ENCODE results near the gene UBE2L3. TPM values are rescaled to one million over a fixed set of nuclear protein-coding genes. Genes with fewer than 3 reads are reported as not detected.
A peak's percentile ranks its signal among the peaks of the same experiment; 100 is the strongest.
"Not testable (repeated sequence)": the region's sequence is repeated elsewhere in the genome, so short reads cannot be mapped to it uniquely, and the experiment has no call there.

UBE2L3 gene
- total RNA-seq, 2 experiments from 2014 or later, result 18.7 TPM

DNA sequence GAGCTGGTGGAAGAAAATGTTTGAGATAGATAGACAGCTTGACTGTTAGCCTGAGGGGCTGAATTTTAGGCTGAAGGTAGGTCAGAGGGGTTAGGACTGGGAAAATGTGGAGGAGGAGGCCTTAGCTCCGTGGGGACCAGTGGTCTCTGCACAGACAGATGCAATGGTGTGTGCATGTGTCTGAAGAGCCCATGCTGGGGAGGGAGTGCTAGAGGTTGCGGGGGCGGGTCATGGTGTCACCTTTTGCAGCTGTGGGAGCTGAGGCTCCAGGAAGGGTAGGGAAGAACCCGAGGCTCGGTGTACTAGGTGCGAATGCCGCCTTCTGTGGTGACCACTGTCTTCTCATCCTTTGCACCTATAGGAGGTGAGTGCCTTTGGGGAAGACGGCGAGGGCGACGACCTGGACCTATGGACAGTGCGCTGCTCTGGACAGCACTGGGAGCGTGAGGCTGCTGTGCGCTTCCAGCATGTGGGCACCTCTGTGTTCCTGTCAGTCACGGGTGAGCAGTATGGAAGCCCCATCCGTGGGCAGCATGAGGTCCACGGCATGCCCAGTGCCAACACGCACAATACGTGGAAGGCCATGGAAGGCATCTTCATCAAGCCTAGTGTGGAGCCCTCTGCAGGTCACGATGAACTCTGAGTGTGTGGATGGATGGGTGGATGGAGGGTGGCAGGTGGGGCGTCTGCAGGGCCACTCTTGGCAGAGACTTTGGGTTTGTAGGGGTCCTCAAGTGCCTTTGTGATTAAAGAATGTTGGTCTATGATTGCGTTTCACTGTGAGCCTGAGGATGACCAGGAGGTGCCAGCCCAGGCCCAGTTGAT, 76.2 kb downstream of the UBE2L3 start:
- Mint-ChIP-seq H3K4me1 (ENCODE audit: low read depth) (peaks cover 33% of the 10 kb centered on the region), H3K36me3 (ENCODE audit: low read depth) (peaks cover 22% of the 10 kb centered on the region), H3K27me3 (no peaks in the 10 kb centered on the region), H3K27ac (peak overlapping the region; percentile 42), H3K4me3 (peak overlapping the region; percentile 73), H3K9me3 (no peaks in the 10 kb centered on the region)
- DNase-seq (peak in 1 of 14 experiments; percentile 48), ATAC-seq (ENCODE audit: poor library complexity) (no peak)
- POLR2A ChIA-PET, result interaction anchor here (1.9 to 3.5 kb wide), 6 partner anchors 8 to 642 kb away, joined by 4 to 140 read pairs (median 10); partner anchors contain the start of genes THAP7 and YDJC
- CTCF ChIA-PET, result interaction anchor here (1.1 to 4.0 kb wide), 11 partner anchors 9 to 727 kb away, joined by 3 to 89 read pairs (median 5); partner anchors contain the start of genes CCDC116, CRKL and YDJC
- Histone ChIP-seq H3K27me3 (ENCODE audit: control insufficient read depth in 1 of 2, insufficient read depth in 2 of 2, low read length in 2 of 2) (no peaks in the 10 kb centered on the region), H3K36me3 (ENCODE audit: insufficient read depth, low read length) (peaks cover 12% of the 10 kb centered on the region), H3K27ac (ENCODE audit: low read depth in 1 of 2, low read length in 2 of 2) (peak overlapping the region in 1 of 2 donors; percentile 1), H3K4me1 (ENCODE audit: insufficient read depth, low read length) (peaks cover 35% of the 10 kb centered on the region), H3K9me3 (ENCODE audit: control insufficient read depth in 1 of 2, insufficient read depth in 1 of 2, low read length in 2 of 2) (no peaks in the 10 kb centered on the region), H3K4me3 (ENCODE audit: low read length) (peak overlapping the region; percentile 87)
- TF ChIP-seq CTCF (IDR thresholded peaks at IDR 0.05), result no peak
- intact Hi-C loops (cut with DNase I, micrococcal nuclease), result loop anchor here in 1 of 2 experiments (2.0 to 10.0 kb wide), 5 partner anchors 13 to 789 kb away; partner anchors contain the start of genes PI4KA, SNAP29, THAP7 and UBE2L3

DNA sequence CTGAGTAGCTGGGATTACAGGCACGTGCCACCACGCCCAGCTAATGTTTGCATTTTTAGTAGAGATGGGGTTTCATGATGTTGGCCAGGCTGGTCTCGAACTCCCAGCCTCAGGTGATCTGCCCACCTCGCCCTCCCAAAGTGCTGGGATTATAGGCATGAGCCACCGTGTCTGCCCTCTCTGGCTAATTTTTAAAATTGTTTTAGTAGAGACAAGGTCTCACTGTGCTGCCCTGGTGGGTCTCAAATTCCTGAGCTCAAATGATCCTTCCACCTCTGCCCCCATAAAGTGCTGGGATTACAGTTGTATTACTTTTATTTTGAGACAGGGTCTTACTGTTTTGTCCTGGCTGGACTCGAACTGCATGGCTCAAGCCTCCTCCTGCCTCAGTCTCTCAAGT, 78.0 kb downstream of the UBE2L3 start:
- DNase-seq; H3K9me3 ChIP-seq (ENCODE audit: control insufficient read depth in 1 of 2, insufficient read depth in 1 of 2, low read length in 2 of 2); H3K9me3 Mint-ChIP-seq; H3K4me3 Mint-ChIP-seq; H3K27ac ChIP-seq (ENCODE audit: low read depth in 1 of 2, low read length in 2 of 2); H3K27me3 Mint-ChIP-seq; H3K27ac Mint-ChIP-seq; POLR2A ChIA-PET; H3K27me3 ChIP-seq (ENCODE audit: control insufficient read depth in 1 of 2, insufficient read depth in 2 of 2, low read length in 2 of 2); ATAC-seq (ENCODE audit: poor library complexity); H3K4me3 ChIP-seq (ENCODE audit: low read length): not testable (repeated sequence)
- peaks cover 35% of the 10 kb centered on the region for H3K4me1 ChIP-seq (ENCODE audit: insufficient read depth, low read length)
- H3K4me1 Mint-ChIP-seq (ENCODE audit: low read depth), result peaks cover 38% of the 10 kb centered on the region
- CTCF ChIA-PET, result interaction anchor here (0.7 to 4.4 kb wide), 2 partner anchors 15 to 21 kb away, joined by 3 to 40 read pairs; partner anchors contain the start of genes CCDC116 and YDJC
- peaks cover 25% of the 10 kb centered on the region for H3K36me3 Mint-ChIP-seq (ENCODE audit: low read depth)
- intact Hi-C loops (cut with DNase I, micrococcal nuclease), result loop anchor here in 1 of 2 experiments (10.0 kb wide), 1 partner anchor 791 kb away; the partner anchor contains the start of genes PI4KA and SNAP29
- peaks cover 17% of the 10 kb centered on the region for H3K36me3 ChIP-seq (ENCODE audit: insufficient read depth, low read length)

DNA sequence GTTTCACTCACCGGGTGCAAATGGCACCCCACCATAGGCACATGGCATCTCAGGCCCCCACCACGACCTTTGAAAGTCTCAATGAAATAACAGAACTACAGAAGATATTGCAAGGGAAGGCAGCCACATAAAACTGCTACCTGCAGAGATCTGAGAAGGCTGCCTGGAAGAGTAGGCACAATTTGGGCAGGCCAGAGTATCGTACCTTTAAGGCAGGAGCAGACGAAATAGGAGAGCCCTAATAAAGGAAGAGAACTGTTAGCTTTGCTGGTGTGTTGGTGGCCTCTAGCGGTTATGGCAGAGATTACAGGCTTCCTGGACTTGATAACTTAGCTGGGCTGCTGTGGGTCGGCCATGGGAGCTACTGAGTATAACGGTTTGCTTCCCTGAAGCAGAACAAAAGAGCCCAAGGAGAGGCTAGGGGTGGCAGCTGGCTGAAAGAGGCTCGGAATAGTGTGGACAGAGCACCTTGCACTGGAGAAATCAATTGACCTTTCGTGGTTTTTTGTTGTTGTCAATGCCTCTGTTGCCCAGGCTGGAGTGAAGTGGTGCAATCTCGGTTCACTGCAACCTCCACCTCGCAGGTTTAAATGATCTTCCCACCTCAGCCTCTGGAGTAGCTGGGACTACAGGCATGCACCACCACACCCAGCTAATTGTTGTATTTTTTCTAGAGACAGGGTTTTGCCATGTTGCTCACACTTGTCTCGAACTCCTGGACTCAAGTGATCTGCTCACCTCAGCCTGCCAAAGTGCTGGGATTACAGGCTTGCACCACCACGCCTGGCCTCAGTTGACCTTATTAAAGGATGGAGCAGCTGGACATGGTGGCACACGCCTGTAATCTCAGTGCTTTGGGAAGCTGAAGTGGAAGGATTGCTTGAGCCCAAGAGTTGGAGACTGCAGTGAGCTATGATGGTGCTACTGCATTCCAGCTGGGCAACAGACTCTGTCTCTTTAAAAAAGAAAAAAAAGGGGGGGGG, 79.4 kb downstream of the UBE2L3 start:
- H3K27me3 ChIP-seq (ENCODE audit: control insufficient read depth in 1 of 2, insufficient read depth in 2 of 2, low read length in 2 of 2), result no peaks in the 10 kb centered on the region
- peak overlapping the region; percentile 66 for H3K4me3 Mint-ChIP-seq
- no peak overlapping the region for H3K27ac Mint-ChIP-seq

More for the DNA sequence above, 79.4 kb downstream of the UBE2L3 start:
- Histone ChIP-seq H3K9me3 (ENCODE audit: control insufficient read depth in 1 of 2, insufficient read depth in 1 of 2, low read length in 2 of 2) (no peaks in the 10 kb centered on the region), H3K27ac (ENCODE audit: low read depth in 1 of 2, low read length in 2 of 2) (no peak overlapping the region), H3K4me1 (ENCODE audit: insufficient read depth, low read length) (peaks cover 38% of the 10 kb centered on the region), H3K4me3 (ENCODE audit: low read length) (no peak overlapping the region), H3K36me3 (ENCODE audit: insufficient read depth, low read length) (peaks cover 17% of the 10 kb centered on the region)
- Mint-ChIP-seq H3K4me1 (ENCODE audit: low read depth) (peaks cover 40% of the 10 kb centered on the region), H3K36me3 (ENCODE audit: low read depth) (peaks cover 25% of the 10 kb centered on the region), H3K9me3 (no peaks in the 10 kb centered on the region), H3K27me3 (no peaks in the 10 kb centered on the region)
- DNase-seq, result peak; percentile 64 to 90 (median 74)
- peak; percentile 37 for ATAC-seq (ENCODE audit: poor library complexity)
- ChIA-PET CTCF (interaction anchor here (0.6 to 4.4 kb wide), 9 partner anchors 9 to 545 kb away, joined by 3 to 40 read pairs (median 3); partner anchors contain the start of genes CCDC116 and YDJC), POLR2A (interaction anchor here (0.7 to 1.4 kb wide), 4 partner anchors 11 to 19 kb away, joined by 4 to 21 read pairs (median 10); partner anchors contain the start of genes CCDC116, PPIL2 and YDJC)
- intact Hi-C loops (cut with DNase I, micrococcal nuclease), result loop anchor here in 1 of 2 experiments (10.0 kb wide), 1 partner anchor 792 kb away; the partner anchor contains the start of genes PI4KA and SNAP29
- peak; percentile 90 for TF ChIP-seq CTCF (IDR thresholded peaks at IDR 0.05)

All from CD4-positive, alpha-beta T cell (primary cell).